ENCODE data around the gene LITAFD.
A peak's percentile ranks its signal among the peaks of the same experiment; 100 is the strongest.

The LITAFD gene

GRCh38 chr16:8925455-8925854 is 43.3 kb downstream of the LITAFD start:
- Histone ChIP-seq H3K27me3 (no peaks in the 10 kb centered on the region), H3K4me3 (ENCODE audit: low read depth in 1 of 2, low read length in 1 of 2) (no peak overlapping the region), H3K27ac (no peak overlapping the region), H3K9me3 (no peaks in the 10 kb centered on the region), H3K4me1 (ENCODE audit: control insufficient read depth in 1 of 2, insufficient read depth in 1 of 2, low read depth in 1 of 2, low read length in 1 of 2) (no peaks in the 10 kb centered on the region), H3K36me3 (peaks cover 81% of the 10 kb centered on the region)
- TF ChIP-seq CTCF (IDR thresholded peaks at IDR 0.05): no peak

GRCh38 chr16:8926827-8927226 is 44.7 kb downstream of the LITAFD start:
- Histone ChIP-seq H3K9me3 (no peaks in the 10 kb centered on the region), H3K4me1 (ENCODE audit: control insufficient read depth in 1 of 2, insufficient read depth in 1 of 2, low read depth in 1 of 2, low read length in 1 of 2) (no peaks in the 10 kb centered on the region), H3K27me3 (no peaks in the 10 kb centered on the region), H3K36me3 (peaks cover 69% of the 10 kb centered on the region), H3K4me3 (ENCODE audit: low read depth in 1 of 2, low read length in 1 of 2) (no peak overlapping the region), H3K27ac (no peak overlapping the region)
- no peak for TF ChIP-seq CTCF (IDR thresholded peaks at IDR 0.05)

GRCh38 chr16:8928467-8928957 is 46.4 kb downstream of the LITAFD start:
- Histone ChIP-seq H3K9me3 (no peaks in the 10 kb centered on the region), H3K4me1 (ENCODE audit: control insufficient read depth in 1 of 2, insufficient read depth in 1 of 2, low read depth in 1 of 2, low read length in 1 of 2) (no peaks in the 10 kb centered on the region), H3K36me3 (peaks cover 52% of the 10 kb centered on the region), H3K4me3 (ENCODE audit: low read depth in 1 of 2, low read length in 1 of 2) (no peak overlapping the region), H3K27ac (peak overlapping the region; percentile 6), H3K27me3 (no peaks in the 10 kb centered on the region)
- no peak for TF ChIP-seq CTCF (IDR thresholded peaks at IDR 0.05)

- Histone ChIP-seq H3K27me3 (no peaks in the 10 kb centered on the region), H3K9me3 (no peaks in the 10 kb centered on the region), H3K4me1 (ENCODE audit: control insufficient read depth in 1 of 2, insufficient read depth in 1 of 2, low read depth in 1 of 2, low read length in 1 of 2) (no peaks in the 10 kb centered on the region), H3K27ac (no peak overlapping the region), H3K4me3 (ENCODE audit: low read depth in 1 of 2, low read length in 1 of 2) (no peak overlapping the region), H3K36me3 (peaks cover 47% of the 10 kb centered on the region)
- TF ChIP-seq CTCF (IDR thresholded peaks at IDR 0.05): no peak
Measured at GRCh38 chr16:8929086-8929748, 47.1 kb downstream of the LITAFD start.

- no peak overlapping the region for H3K4me3 ChIP-seq (ENCODE audit: low read depth in 1 of 2, low read length in 1 of 2)
- H3K27ac ChIP-seq: no peak overlapping the region
- H3K27me3 ChIP-seq: no peaks in the 10 kb centered on the region
- H3K36me3 ChIP-seq: peaks cover 32% of the 10 kb centered on the region
- no peak for TF ChIP-seq CTCF (IDR thresholded peaks at IDR 0.05)
- no peaks in the 10 kb centered on the region for H3K4me1 ChIP-seq (ENCODE audit: control insufficient read depth in 1 of 2, insufficient read depth in 1 of 2, low read depth in 1 of 2, low read length in 1 of 2)
- H3K9me3 ChIP-seq: no peaks in the 10 kb centered on the region
Measured at GRCh38 chr16:8931859-8932258, 49.7 kb downstream of the LITAFD start.

Measured in neutrophil (primary cell).